Neural cell (in vitro differentiated cells): ENCODE results near the gene GNAT3. TPM values are rescaled to one million over a fixed set of nuclear protein-coding genes. Genes with fewer than 3 reads are reported as not detected.

Experiments used
- H2AFZ ChIP-seq: fragments of 200-600, 300-800 bp; sonication (generic), shearing (Covaris generic); 2 replicates; pipeline ENCODE4 v1.6.0; 2014; ENCODE audit warnings: low read depth, mild to moderate bottlenecking, antibody characterized with exemption, low read length, moderate library complexity
- H3F3A ChIP-seq: fragments of 200-600 bp; shearing (Covaris generic); 2 replicates; pipeline ENCODE4 v1.6.1; 2016; ENCODE audit warnings: mild to moderate bottlenecking, moderate library complexity, mixed read lengths, antibody characterized with exemption, low read length; ENCODE audit not compliant: insufficient read depth, poor library complexity, severe bottlenecking
- H3K27ac ChIP-seq: fragments of 200-600, 300-800 bp; sonication (generic), shearing (Covaris generic); 2 replicates; pipeline ENCODE4 v1.5.1; 2014; ENCODE audit warnings: mild to moderate bottlenecking, low read length, moderate library complexity
- H3K27me3 ChIP-seq: fragments of 300-800, 200-600 bp; sonication (generic), shearing (Covaris generic); 2 replicates; pipeline ENCODE4 v1.6.0; 2014; ENCODE audit warnings: mild to moderate bottlenecking, low read depth, low read length, moderate library complexity; ENCODE audit not compliant: insufficient read depth
- H3K36me3 ChIP-seq: fragments of 300-800, 200-600 bp; sonication (generic), shearing (Covaris generic); 2 replicates; pipeline ENCODE4 v1.5.1; 2014; ENCODE audit warnings: mild to moderate bottlenecking, antibody characterized with exemption, low read length, moderate library complexity; ENCODE audit not compliant: insufficient read depth
- H3K4me2 ChIP-seq: fragments of 300-800, 200-600 bp; sonication (generic), shearing (Covaris generic); 2 replicates; pipeline ENCODE4 v1.6.0; 2014; ENCODE audit warnings: mild to moderate bottlenecking, low read length
- H3K4me3 ChIP-seq: fragments of 300-800, 200-600 bp; sonication (generic), shearing (Covaris generic); 2 replicates; pipeline ENCODE4 v1.5.1; 2014; ENCODE audit warnings: mild to moderate bottlenecking, low read length, moderate library complexity
- H3K79me2 ChIP-seq: fragments of 200-600 bp; shearing (Covaris generic); replicated peaks from 2 replicates; pipeline ENCODE4 v1.6.0; 2014; ENCODE audit warnings: mild to moderate bottlenecking, low read length, moderate library complexity; ENCODE audit not compliant: insufficient read depth
- H3K9ac ChIP-seq: fragments of 300-800, 200-600 bp; sonication (generic), shearing (Covaris generic); 2 replicates; pipeline ENCODE4 v1.6.1; 2016; ENCODE audit warnings: mild to moderate bottlenecking, low read length, mixed read lengths
- H3K9me2 ChIP-seq: fragments of 200-600 bp; shearing (Covaris generic); 2 replicates; pipeline ENCODE4 v1.6.1; 2016; ENCODE audit warnings: mild to moderate bottlenecking, low read length, mixed read lengths; ENCODE audit not compliant: insufficient read depth
- H3K9me3 ChIP-seq: fragments of 200-600, 300-800 bp; sonication (generic), shearing (Covaris generic); 2 replicates; pipeline ENCODE4 v1.6.1; 2016; ENCODE audit warnings: mild to moderate bottlenecking, mixed run types, low read length, moderate library complexity, mixed read lengths
- H4K20me1 ChIP-seq: fragments of 200-600 bp; shearing (Covaris generic); 2 replicates; pipeline ENCODE4 v1.6.1; 2016; ENCODE audit warnings: mild to moderate bottlenecking, mixed run types; ENCODE audit not compliant: insufficient read depth
- EP300 ChIP-seq: fragments of 450-650 bp; conservative IDR thresholded peaks from 2 replicates; pipeline ENCODE4 v1.6.1; 2014; ENCODE audit warnings: antibody characterized with exemption, mild to moderate bottlenecking, moderate library complexity; ENCODE audit not compliant: poor library complexity, severe bottlenecking
- EZH2 ChIP-seq: fragments of 200-600, 300-800 bp; shearing (Covaris generic), sonication (generic); IDR thresholded peaks from 2 replicates; pipeline ENCODE4 v1.6.1; 2014; ENCODE audit warnings: antibody characterized with exemption, low read length, borderline replicate concordance, mild to moderate bottlenecking; ENCODE audit not compliant: insufficient read depth, poor library complexity, severe bottlenecking
- MXI1 ChIP-seq: fragments of 450-650 bp; conservative IDR thresholded peaks from 2 replicates; pipeline ENCODE4 v1.6.1; 2014; ENCODE audit warnings: antibody characterized with exemption, mild to moderate bottlenecking; ENCODE audit not compliant: poor library complexity, severe bottlenecking
- POLR2AphosphoS5 ChIP-seq: IDR thresholded peaks from 2 replicates; pipeline ENCODE4 v1.6.1; 2012
- RAD21 ChIP-seq: fragments of 450-650 bp; conservative IDR thresholded peaks from 2 replicates; pipeline ENCODE4 v1.6.1; 2014; ENCODE audit warnings: antibody characterized with exemption, mild to moderate bottlenecking, moderate library complexity
- SMC3 ChIP-seq: fragments of 450-650 bp; conservative IDR thresholded peaks from 2 replicates; pipeline ENCODE4 v1.6.1; 2014; ENCODE audit warnings: antibody characterized with exemption, mild to moderate bottlenecking, moderate library complexity; ENCODE audit not compliant: poor library complexity
- TAF1 ChIP-seq: IDR thresholded peaks from 2 replicates; pipeline ENCODE4 v1.6.1; 2012; ENCODE audit warnings: low read depth
- polyA plus RNA-seq: library from polyadenylated mRNA; depleted of rRNA; stranded (reverse); fragments of >200 nt; gene quantifications from 2 replicates; pipeline ENCODE4 v1.2.3, GENCODE V29; 2014
- TF ChIP-seq, protein P1 (sequence below): fragments of 450-650 bp; IDR thresholded peaks from 2 replicates; pipeline ENCODE4 v1.5.1; 2014; ENCODE audit warnings: antibody characterized with exemption, mild to moderate bottlenecking, moderate library complexity; ENCODE audit not compliant: poor library complexity, severe bottlenecking
- TF ChIP-seq, protein P2 (sequence below): IDR thresholded peaks from 2 replicates; pipeline ENCODE4 v1.6.1; 2012; ENCODE audit warnings: borderline replicate concordance

GNAT3 gene
- polyA plus RNA-seq, 1 donor from 2014 or later, result not detected

- H3K27me3 ChIP-seq, result no peaks in the 10 kb centered on the region
- no peak overlapping the region for H3K4me3 ChIP-seq
Measured at GRCh38 chr7:80432166-80432565, 79.7 kb downstream of the GNAT3 start.

GRCh38 chr7:80429181-80429580 lies 82.7 kb downstream of the GNAT3 start:
- TF ChIP-seq MXI1 (no peak), EP300 (no peak), TAF1 (no peak), POLR2AphosphoS5 (no peak), RAD21 (no peak), SMC3 (no peak), EZH2 (no peak)
- TF ChIP-seq, protein P1, sequence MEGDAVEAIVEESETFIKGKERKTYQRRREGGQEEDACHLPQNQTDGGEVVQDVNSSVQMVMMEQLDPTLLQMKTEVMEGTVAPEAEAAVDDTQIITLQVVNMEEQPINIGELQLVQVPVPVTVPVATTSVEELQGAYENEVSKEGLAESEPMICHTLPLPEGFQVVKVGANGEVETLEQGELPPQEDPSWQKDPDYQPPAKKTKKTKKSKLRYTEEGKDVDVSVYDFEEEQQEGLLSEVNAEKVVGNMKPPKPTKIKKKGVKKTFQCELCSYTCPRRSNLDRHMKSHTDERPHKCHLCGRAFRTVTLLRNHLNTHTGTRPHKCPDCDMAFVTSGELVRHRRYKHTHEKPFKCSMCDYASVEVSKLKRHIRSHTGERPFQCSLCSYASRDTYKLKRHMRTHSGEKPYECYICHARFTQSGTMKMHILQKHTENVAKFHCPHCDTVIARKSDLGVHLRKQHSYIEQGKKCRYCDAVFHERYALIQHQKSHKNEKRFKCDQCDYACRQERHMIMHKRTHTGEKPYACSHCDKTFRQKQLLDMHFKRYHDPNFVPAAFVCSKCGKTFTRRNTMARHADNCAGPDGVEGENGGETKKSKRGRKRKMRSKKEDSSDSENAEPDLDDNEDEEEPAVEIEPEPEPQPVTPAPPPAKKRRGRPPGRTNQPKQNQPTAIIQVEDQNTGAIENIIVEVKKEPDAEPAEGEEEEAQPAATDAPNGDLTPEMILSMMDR, result no peak
- TF ChIP-seq, protein P2, sequence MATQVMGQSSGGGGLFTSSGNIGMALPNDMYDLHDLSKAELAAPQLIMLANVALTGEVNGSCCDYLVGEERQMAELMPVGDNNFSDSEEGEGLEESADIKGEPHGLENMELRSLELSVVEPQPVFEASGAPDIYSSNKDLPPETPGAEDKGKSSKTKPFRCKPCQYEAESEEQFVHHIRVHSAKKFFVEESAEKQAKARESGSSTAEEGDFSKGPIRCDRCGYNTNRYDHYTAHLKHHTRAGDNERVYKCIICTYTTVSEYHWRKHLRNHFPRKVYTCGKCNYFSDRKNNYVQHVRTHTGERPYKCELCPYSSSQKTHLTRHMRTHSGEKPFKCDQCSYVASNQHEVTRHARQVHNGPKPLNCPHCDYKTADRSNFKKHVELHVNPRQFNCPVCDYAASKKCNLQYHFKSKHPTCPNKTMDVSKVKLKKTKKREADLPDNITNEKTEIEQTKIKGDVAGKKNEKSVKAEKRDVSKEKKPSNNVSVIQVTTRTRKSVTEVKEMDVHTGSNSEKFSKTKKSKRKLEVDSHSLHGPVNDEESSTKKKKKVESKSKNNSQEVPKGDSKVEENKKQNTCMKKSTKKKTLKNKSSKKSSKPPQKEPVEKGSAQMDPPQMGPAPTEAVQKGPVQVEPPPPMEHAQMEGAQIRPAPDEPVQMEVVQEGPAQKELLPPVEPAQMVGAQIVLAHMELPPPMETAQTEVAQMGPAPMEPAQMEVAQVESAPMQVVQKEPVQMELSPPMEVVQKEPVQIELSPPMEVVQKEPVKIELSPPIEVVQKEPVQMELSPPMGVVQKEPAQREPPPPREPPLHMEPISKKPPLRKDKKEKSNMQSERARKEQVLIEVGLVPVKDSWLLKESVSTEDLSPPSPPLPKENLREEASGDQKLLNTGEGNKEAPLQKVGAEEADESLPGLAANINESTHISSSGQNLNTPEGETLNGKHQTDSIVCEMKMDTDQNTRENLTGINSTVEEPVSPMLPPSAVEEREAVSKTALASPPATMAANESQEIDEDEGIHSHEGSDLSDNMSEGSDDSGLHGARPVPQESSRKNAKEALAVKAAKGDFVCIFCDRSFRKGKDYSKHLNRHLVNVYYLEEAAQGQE, result no peak
- no peaks in the 10 kb centered on the region for H3K9me2 ChIP-seq
- H3K4me3 ChIP-seq, result no peak overlapping the region
- no peaks in the 10 kb centered on the region for H3K36me3 ChIP-seq
- H2AFZ ChIP-seq, result no peak overlapping the region
- H3F3A ChIP-seq, result no peaks in the 10 kb centered on the region
- H4K20me1 ChIP-seq, result no peaks in the 10 kb centered on the region
- H3K9ac ChIP-seq, result no peak overlapping the region
- H3K27ac ChIP-seq, result no peak overlapping the region
- no peak overlapping the region for H3K4me2 ChIP-seq
- H3K9me3 ChIP-seq, result no peaks in the 10 kb centered on the region
- no peaks in the 10 kb centered on the region for H3K27me3 ChIP-seq
- no peaks in the 10 kb centered on the region for H3K79me2 ChIP-seq

More at GRCh38 chr7:80432166-80432565, 79.7 kb downstream of the GNAT3 start:
- no peak overlapping the region for H2AFZ ChIP-seq
- TF ChIP-seq EZH2 (no peak), TAF1 (no peak)
- TF ChIP-seq, protein P2, result no peak
- TF ChIP-seq, protein P1, result no peak
- H3K27ac ChIP-seq, result no peak overlapping the region
- H3K36me3 ChIP-seq, result no peaks in the 10 kb centered on the region
- no peak overlapping the region for H3K4me2 ChIP-seq
- no peaks in the 10 kb centered on the region for H3K9me3 ChIP-seq
- H3K9me2 ChIP-seq, result no peaks in the 10 kb centered on the region
- no peaks in the 10 kb centered on the region for H3F3A ChIP-seq
- H3K9ac ChIP-seq, result no peak overlapping the region
- H4K20me1 ChIP-seq, result no peaks in the 10 kb centered on the region
- H3K79me2 ChIP-seq, result no peaks in the 10 kb centered on the region
